Activated CD8-positive, alpha-beta T cell treated with anti-CD3 and anti-CD28 coated beads for 36 hours (primary cell): ENCODE measurements around the gene IGF2BP2. TPM values are rescaled to one million over a fixed set of nuclear protein-coding genes. Genes with fewer than 3 reads are reported as not detected.

Source experiments
- ATAC-seq: fragments of 200-7000 bp; cut with Tn5 transposase; one replicate; pipeline ENCODE4 v1.10.0; 2021; ENCODE audit warnings: mild to moderate bottlenecking, moderate library complexity
- CTCF ChIA-PET: fragments of 350-600 bp; sonication (Branson Sonifier 250); formaldehyde crosslinking; loops from one replicate; lab custom pipeline; 2021; ENCODE audit warnings: antibody characterized with exemption; lab: Charles Lee
- POLR2A ChIA-PET: fragments of 350-600 bp; sonication (Branson Sonifier 250); formaldehyde crosslinking; loops from one replicate; lab custom pipeline; 2021; ENCODE audit warnings: antibody characterized with exemption; lab: Charles Lee
- DNase-seq: peaks from one replicate; pipeline ENCODE4 v3.0.0-alpha.2; 2020
- H3K27ac Mint-ChIP-seq: one replicate; pipeline ENCODE4 v1.8.0; 2021; ENCODE audit warnings: mild to moderate bottlenecking, mixed read lengths
- H3K27me3 Mint-ChIP-seq: one replicate; pipeline ENCODE4 v1.8.0; 2021; ENCODE audit warnings: mixed read lengths
- H3K36me3 Mint-ChIP-seq: one replicate; pipeline ENCODE4 v1.8.0; 2021; ENCODE audit warnings: low read depth, mixed read lengths
- H3K4me1 Mint-ChIP-seq: one replicate; pipeline ENCODE4 v1.8.0; 2021; ENCODE audit warnings: low read depth, mixed read lengths
- H3K4me3 Mint-ChIP-seq: one replicate; pipeline ENCODE4 v1.8.0; 2021; ENCODE audit warnings: mild to moderate bottlenecking, moderate library complexity, mixed read lengths
- H3K9me3 Mint-ChIP-seq: one replicate; pipeline ENCODE4 v1.8.0; 2021; ENCODE audit warnings: mixed read lengths
- intact Hi-C: fragments of 100-400 bp; cut with micrococcal nuclease; formaldehyde crosslinking; loops from one replicate; pipeline ENCODE4 v1.10.0; 2022
- total RNA-seq, 2 experiments: library from RNA; stranded (reverse); gene quantifications; one replicate each; pipeline ENCODE4 v1.2.3, GENCODE V29; 2021
- TF ChIP-seq, protein P1 (sequence below): fragments of 200-600 bp; IDR thresholded peaks from one replicate; pipeline ENCODE4 v1.8.0; 2022; ENCODE audit warnings: antibody characterized with exemption, mild to moderate bottlenecking

Gene IGF2BP2
- total RNA-seq, 2 experiments from 2014 or later, result 0.52 to 0.65 TPM

DNA sequence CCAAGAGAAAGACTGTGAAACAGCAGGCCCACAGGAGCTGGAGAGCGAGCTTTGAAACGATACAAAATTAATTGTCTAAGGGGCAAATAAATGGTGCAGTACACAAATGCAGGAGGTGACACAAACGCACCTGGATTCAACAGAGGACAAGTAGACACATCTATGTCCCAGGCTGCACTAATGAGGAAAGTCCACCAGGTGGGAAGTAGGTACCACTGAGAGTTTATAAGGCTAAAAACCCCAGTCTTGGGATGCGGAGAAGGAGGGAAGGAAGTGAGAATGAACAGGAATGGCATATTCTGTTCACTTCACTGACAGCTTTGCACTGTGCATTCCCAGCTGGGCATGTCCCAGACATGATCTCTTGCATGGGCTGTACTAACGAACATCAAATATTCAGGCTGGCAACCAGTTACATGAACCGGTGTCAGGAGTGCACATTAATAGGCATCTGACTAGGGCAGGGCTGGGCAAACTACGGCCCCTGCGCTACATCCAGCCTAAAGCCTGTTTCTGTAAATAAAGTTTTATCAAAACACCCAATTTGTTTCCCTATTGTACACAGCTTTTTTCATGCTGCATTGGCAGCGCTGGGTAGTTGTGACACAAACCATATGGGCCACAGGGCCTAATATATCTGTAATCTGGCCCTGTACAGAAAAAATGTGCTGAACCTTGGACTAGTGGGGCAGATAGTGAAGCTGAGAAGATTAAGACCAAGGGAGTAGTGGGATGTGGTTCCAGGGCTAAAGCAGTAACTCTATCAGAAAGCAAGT lies 107.0 kb downstream of the IGF2BP2 start:
- no peaks in the 10 kb centered on the region for H3K36me3 Mint-ChIP-seq
- DNase-seq (no peak), ATAC-seq (no peak)
- TF ChIP-seq, protein P1, sequence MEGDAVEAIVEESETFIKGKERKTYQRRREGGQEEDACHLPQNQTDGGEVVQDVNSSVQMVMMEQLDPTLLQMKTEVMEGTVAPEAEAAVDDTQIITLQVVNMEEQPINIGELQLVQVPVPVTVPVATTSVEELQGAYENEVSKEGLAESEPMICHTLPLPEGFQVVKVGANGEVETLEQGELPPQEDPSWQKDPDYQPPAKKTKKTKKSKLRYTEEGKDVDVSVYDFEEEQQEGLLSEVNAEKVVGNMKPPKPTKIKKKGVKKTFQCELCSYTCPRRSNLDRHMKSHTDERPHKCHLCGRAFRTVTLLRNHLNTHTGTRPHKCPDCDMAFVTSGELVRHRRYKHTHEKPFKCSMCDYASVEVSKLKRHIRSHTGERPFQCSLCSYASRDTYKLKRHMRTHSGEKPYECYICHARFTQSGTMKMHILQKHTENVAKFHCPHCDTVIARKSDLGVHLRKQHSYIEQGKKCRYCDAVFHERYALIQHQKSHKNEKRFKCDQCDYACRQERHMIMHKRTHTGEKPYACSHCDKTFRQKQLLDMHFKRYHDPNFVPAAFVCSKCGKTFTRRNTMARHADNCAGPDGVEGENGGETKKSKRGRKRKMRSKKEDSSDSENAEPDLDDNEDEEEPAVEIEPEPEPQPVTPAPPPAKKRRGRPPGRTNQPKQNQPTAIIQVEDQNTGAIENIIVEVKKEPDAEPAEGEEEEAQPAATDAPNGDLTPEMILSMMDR, result no peak
- ChIA-PET CTCF (interaction anchor here (1.1 to 1.3 kb wide), 3 partner anchors 12 to 57 kb away, joined by 3 read pairs; no protein-coding TSS in a partner anchor), POLR2A (no interaction called here)
- peaks cover 4% of the 10 kb centered on the region for H3K27me3 Mint-ChIP-seq
- intact Hi-C loops, result no loop called here
- no peaks in the 10 kb centered on the region for H3K9me3 Mint-ChIP-seq
- H3K4me1 Mint-ChIP-seq, result no peaks in the 10 kb centered on the region
- no peak overlapping the region for H3K4me3 Mint-ChIP-seq
- no peak overlapping the region for H3K27ac Mint-ChIP-seq

DNA sequence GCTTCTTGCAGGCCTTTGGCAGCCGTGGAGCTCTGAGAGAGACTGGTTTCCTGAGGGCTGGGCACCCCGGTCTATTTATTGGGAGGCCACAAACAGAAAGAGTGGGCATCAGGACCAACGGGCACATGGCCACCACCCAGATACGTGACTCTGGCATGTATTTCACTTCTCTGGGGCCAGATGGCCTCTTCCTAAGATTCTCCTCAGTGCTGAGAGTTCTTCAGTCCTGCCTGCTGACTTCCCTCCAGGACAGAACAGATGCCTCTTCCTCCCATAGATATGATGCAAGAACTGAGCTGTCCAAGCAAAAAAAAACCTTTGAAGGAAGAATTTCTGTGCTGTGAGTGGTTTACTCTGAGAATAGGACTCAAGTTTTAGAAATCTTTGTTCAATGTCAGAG lies 107.7 kb downstream of the IGF2BP2 start:
- ChIA-PET CTCF (interaction anchor here (1.1 to 1.3 kb wide), 2 partner anchors 11 to 57 kb away, joined by 3 read pairs; no protein-coding TSS in a partner anchor), POLR2A (no interaction called here)
- H3K36me3 Mint-ChIP-seq, result no peaks in the 10 kb centered on the region
- no peak for ATAC-seq
- intact Hi-C loops, result no loop called here
- no peaks in the 10 kb centered on the region for H3K9me3 Mint-ChIP-seq
- DNase-seq, result no peak
- peaks cover 4% of the 10 kb centered on the region for H3K27me3 Mint-ChIP-seq
- TF ChIP-seq, protein P1, result no peak
- H3K4me3 Mint-ChIP-seq, result no peak overlapping the region
- no peaks in the 10 kb centered on the region for H3K4me1 Mint-ChIP-seq
- no peak overlapping the region for H3K27ac Mint-ChIP-seq

- ATAC-seq (no peak), DNase-seq (no peak)
- Mint-ChIP-seq H3K9me3 (no peaks in the 10 kb centered on the region), H3K27me3 (peaks cover 4% of the 10 kb centered on the region), H3K4me1 (no peaks in the 10 kb centered on the region), H3K4me3 (no peak overlapping the region), H3K36me3 (no peaks in the 10 kb centered on the region), H3K27ac (no peak overlapping the region)
- intact Hi-C loops, result no loop called here
- POLR2A ChIA-PET, result no interaction called here
- CTCF ChIA-PET, result interaction anchor here (1.1 to 1.3 kb wide), 2 partner anchors 11 to 56 kb away, joined by 3 read pairs; no protein-coding TSS in a partner anchor
- TF ChIP-seq, protein P1, result no peak
These were observed 108.3 kb downstream of the IGF2BP2 start for GRCh38 chr3:185716436-185717108.

DNA sequence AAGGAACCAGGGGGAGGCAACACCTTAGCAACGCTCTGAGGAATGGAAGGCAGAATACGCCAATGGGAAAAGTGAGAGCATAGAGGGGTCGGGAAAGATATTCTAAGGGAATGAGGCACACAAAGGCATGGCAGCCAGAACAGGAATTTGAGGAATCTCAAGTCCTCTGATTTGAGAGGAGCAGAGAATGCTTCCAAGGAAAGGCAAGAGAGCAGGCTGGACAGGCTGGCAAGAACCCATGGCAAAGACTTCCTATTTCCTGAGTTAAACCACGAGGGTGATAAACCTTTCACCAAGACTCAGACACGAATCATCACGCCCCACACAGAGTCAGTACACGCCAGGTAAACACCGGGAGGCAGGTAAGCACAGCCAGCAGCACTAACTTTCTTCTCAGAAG lies 109.8 kb downstream of the IGF2BP2 start:
- peaks cover 6% of the 10 kb centered on the region for H3K27me3 Mint-ChIP-seq
- H3K36me3 Mint-ChIP-seq, result no peaks in the 10 kb centered on the region
- no peaks in the 10 kb centered on the region for H3K9me3 Mint-ChIP-seq
- H3K27ac Mint-ChIP-seq, result no peak overlapping the region
- H3K4me3 Mint-ChIP-seq, result no peak overlapping the region
- H3K4me1 Mint-ChIP-seq, result no peaks in the 10 kb centered on the region
- intact Hi-C loops, result no loop called here
- DNase-seq (no peak), ATAC-seq (no peak)
- CTCF ChIA-PET, result no interaction called here
- POLR2A ChIA-PET, result no interaction called here
- TF ChIP-seq, protein P1, result no peak

DNA sequence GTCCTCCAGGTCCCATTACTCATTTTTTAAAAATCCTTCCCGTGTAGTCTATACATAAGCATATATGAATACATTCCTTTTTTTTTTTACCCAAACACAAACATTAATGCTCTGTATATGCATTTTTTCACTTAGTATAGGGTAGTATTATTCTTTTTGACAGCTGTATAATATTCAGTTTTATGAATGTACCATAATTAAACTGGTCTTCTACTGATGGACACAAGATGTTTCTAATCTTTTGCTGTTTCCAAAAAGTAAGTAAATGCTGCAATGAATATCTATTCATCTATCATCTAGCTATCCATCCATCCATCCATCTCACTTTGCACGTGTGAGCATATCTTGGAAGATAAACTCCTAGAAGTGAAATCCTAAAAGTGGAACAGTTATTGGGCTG lies 110.8 kb downstream of the IGF2BP2 start:
- Mint-ChIP-seq H3K36me3 (no peaks in the 10 kb centered on the region), H3K27ac (no peak overlapping the region), H3K27me3 (peaks cover 10% of the 10 kb centered on the region), H3K4me3 (no peak overlapping the region), H3K4me1 (no peaks in the 10 kb centered on the region), H3K9me3 (no peaks in the 10 kb centered on the region)
- intact Hi-C loops, result no loop called here
- DNase-seq (no peak), ATAC-seq (no peak)
- ChIA-PET POLR2A (no interaction called here), CTCF (interaction anchor here (1.5 kb wide), 1 partner anchor 54 kb away, joined by 4 read pairs; no protein-coding TSS in a partner anchor)
- TF ChIP-seq, protein P1, result no peak
